Transverse colon (tissue), 4 donors: ENCODE measurements around the gene ASXL1. TPM values are rescaled to one million over a fixed set of nuclear protein-coding genes. Genes with fewer than 3 reads are reported as not detected.
"Not testable (repeated sequence)": the region's sequence is repeated elsewhere in the genome, so short reads cannot be mapped to it uniquely, and the experiment has no call there.

Experiments
- DNase-seq: peaks from one replicate; pipeline ENCODE4 v3.0.0-alpha.2; 2019
- H3K27ac ChIP-seq, 4 donors: fragments of 200-600 bp; sonication (generic); 2 replicates each; pipeline ENCODE4 v1.5.1; 2016 to 2018; ENCODE audit warnings: inconsistent platforms in 4 of 4
- H3K27me3 ChIP-seq: fragments of 200-600 bp; sonication (generic); 2 replicates; pipeline ENCODE4 v1.5.1; 2017; ENCODE audit warnings: inconsistent platforms
- H3K36me3 ChIP-seq, 4 donors: fragments of 200-600 bp; sonication (generic); 2 replicates each; pipeline ENCODE4 v1.5.1; 2017 to 2019; ENCODE audit warnings: inconsistent platforms in 4 of 4
- H3K4me1 ChIP-seq, 4 donors: fragments of 200-600 bp; sonication (generic); 2 replicates each; pipeline ENCODE4 v1.5.1; 2017 to 2020; ENCODE audit warnings: inconsistent platforms in 4 of 4
- H3K4me3 ChIP-seq, 4 donors: fragments of 200-600 bp; sonication (generic); 1 replicate in 1 of 4; 2 replicates in 3 of 4; pipeline versions ENCODE4 v1.5.1 to v1.6.1; 2017 to 2019; ENCODE audit warnings: inconsistent platforms in 4 of 4
- H3K9me3 ChIP-seq, 2 donors: fragments of 200-600 bp; sonication (generic); 2 replicates each; pipeline ENCODE4 v1.5.1; 2017 to 2019; ENCODE audit warnings: inconsistent platforms in 2 of 2
- EP300 ChIP-seq: sonication (generic); formaldehyde crosslinking; IDR thresholded peaks from one replicate; pipeline ENCODE4 v1.6.1; 2017; ENCODE audit warnings: antibody characterized with exemption, low read depth
- POLR2A ChIP-seq: fragments of 450-650 bp; IDR thresholded peaks from one replicate; pipeline ENCODE4 v1.6.1; 2016; ENCODE audit warnings: antibody characterized with exemption, mild to moderate bottlenecking, moderate library complexity
- POLR2AphosphoS5 ChIP-seq, 3 donors: sonication (generic); formaldehyde crosslinking; IDR thresholded peaks; one replicate each; pipeline ENCODE4 v1.6.1; 2016; ENCODE audit warnings: antibody characterized with exemption in 3 of 3
- WGBS, 2 donors: methylation state at CpG; one replicate each; pipeline ENCODE4 v1.1.5; 2018; ENCODE audit warnings: low coverage in 1 of 2; 5-methylcytosine and 5-hydroxymethylcytosine counted together
- in situ Hi-C, 4 donors: fragments of 200-750 bp; cut with MboI; loops; one replicate each; pipeline versions ENCODE4 v1.15.0 to v1.15.1; 2017; ENCODE audit warnings: low sequenced_read_pairs in 3 of 4, low pct_ligation_motif_present in 1 of 4, low pct_unique_long_range_greater_than_20kb in 1 of 4
- intact Hi-C: fragments of 100-400 bp; cut with DNase I; formaldehyde crosslinking; loops from one replicate; pipeline ENCODE4 v1.15.1; 2023; ENCODE audit warnings: low total_unique reads
- total RNA-seq, 4 donors: library from RNA; depleted of rRNA; stranded (reverse); fragments of >200 nt; gene quantifications; one replicate each; pipeline ENCODE4 v1.1.0, GENCODE V29; 2016
- TF ChIP-seq, protein P1 (sequence below), 5 experiments: fragments of 200-600 bp in 3 of 5; fragments of 450-650 bp in 2 of 5; sonication (generic) in 3 of 5; IDR thresholded peaks; 1 replicate in 2 of 5; 2 replicates in 3 of 5; pipeline ENCODE4 v1.5.1; 2016 to 2017; ENCODE audit warnings: antibody characterized with exemption in 5 of 5, inconsistent platforms in 3 of 5, mild to moderate bottlenecking in 2 of 5, moderate library complexity in 1 of 5

ASXL1 gene
- total RNA-seq, 4 donors from 2014 or later: 39.6 to 293 (median 92.8) TPM

DNA sequence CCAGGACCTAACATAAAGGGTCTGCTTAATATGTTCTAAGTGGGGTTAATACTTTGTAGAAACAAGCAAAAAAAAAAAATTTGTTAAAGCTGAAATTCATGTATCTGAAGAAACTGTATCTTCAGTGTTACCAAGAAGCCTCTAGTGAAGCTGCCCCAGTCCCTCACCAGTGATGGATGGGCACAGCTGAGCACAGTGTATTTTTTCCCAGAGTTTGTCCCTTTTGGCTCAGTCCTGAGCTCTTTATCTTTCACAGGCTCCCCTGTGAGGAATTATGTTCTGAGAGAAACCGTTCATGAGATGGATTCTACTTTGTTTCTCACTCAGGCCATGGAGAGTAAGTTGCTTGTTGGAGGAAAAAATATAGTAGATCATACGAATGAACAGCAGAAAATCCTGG is 42.2 kb upstream of the ASXL1 start:
- Histone ChIP-seq H3K4me1 (no peaks in the 10 kb centered on the region), H3K27ac (no peak overlapping the region), H3K9me3 (no peaks in the 10 kb centered on the region), H3K27me3 (no peaks in the 10 kb centered on the region), H3K4me3 (no peak overlapping the region), H3K36me3 (peaks cover 0 to 15% (median 6%) of the 10 kb centered on the region in 4 donors)
- intact Hi-C loops: no loop called here
- DNase-seq: no peak
- in situ Hi-C loops: no loop called here
- 82 to 84% methylated on average over 2 of the region's 2 CpGs for WGBS, 2 donors
- no peak for TF ChIP-seq POLR2A
- TF ChIP-seq EP300: no peak
- TF ChIP-seq POLR2AphosphoS5 (IDR thresholded peaks at IDR 0.05): no peak

- Histone ChIP-seq H3K4me3 (no peak overlapping the region), H3K27ac (no peak overlapping the region), H3K27me3 (no peaks in the 10 kb centered on the region), H3K9me3 (no peaks in the 10 kb centered on the region), H3K36me3 (peaks cover 0 to 15% (median 6%) of the 10 kb centered on the region in 4 donors), H3K4me1 (no peaks in the 10 kb centered on the region)
- DNase-seq: no peak
- in situ Hi-C loops: no loop called here
- WGBS, 2 donors: 94% methylated on average over 7 of the region's 7 CpGs; no CpG with 5 or more reads in 1 of the 2 donors
- intact Hi-C loops: no loop called here
- TF ChIP-seq POLR2A: no peak
- TF ChIP-seq, protein P1, sequence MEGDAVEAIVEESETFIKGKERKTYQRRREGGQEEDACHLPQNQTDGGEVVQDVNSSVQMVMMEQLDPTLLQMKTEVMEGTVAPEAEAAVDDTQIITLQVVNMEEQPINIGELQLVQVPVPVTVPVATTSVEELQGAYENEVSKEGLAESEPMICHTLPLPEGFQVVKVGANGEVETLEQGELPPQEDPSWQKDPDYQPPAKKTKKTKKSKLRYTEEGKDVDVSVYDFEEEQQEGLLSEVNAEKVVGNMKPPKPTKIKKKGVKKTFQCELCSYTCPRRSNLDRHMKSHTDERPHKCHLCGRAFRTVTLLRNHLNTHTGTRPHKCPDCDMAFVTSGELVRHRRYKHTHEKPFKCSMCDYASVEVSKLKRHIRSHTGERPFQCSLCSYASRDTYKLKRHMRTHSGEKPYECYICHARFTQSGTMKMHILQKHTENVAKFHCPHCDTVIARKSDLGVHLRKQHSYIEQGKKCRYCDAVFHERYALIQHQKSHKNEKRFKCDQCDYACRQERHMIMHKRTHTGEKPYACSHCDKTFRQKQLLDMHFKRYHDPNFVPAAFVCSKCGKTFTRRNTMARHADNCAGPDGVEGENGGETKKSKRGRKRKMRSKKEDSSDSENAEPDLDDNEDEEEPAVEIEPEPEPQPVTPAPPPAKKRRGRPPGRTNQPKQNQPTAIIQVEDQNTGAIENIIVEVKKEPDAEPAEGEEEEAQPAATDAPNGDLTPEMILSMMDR (IDR thresholded peaks at IDR 0.05): no peak
- no peak for TF ChIP-seq POLR2AphosphoS5 (IDR thresholded peaks at IDR 0.05)
- no peak for TF ChIP-seq EP300
Measured at GRCh38 chr20:32316667-32317066, 41.5 kb upstream of the ASXL1 start.

GRCh38 chr20:32319100-32319499 is 39.0 kb upstream of the ASXL1 start:
- in situ Hi-C loops: no loop called here
- DNase-seq: no peak
- Histone ChIP-seq H3K27ac (no peak overlapping the region), H3K9me3 (no peaks in the 10 kb centered on the region), H3K27me3 (no peaks in the 10 kb centered on the region), H3K36me3 (peaks cover 0 to 15% (median 6%) of the 10 kb centered on the region in 4 donors), H3K4me1 (no peaks in the 10 kb centered on the region), H3K4me3 (no peak overlapping the region)
- TF ChIP-seq POLR2AphosphoS5 (IDR thresholded peaks at IDR 0.05): no peak
- no peak for TF ChIP-seq POLR2A
- TF ChIP-seq EP300: no peak
- TF ChIP-seq, protein P1 (IDR thresholded peaks at IDR 0.05): no peak
- 77 to 88% methylated on average over 3 to 6 of the region's 6 CpGs for WGBS, 2 donors
- intact Hi-C loops: no loop called here

GRCh38 chr20:32320305-32320704 is 37.8 kb upstream of the ASXL1 start:
- H3K9me3 ChIP-seq: no peaks in the 10 kb centered on the region
- no peak overlapping the region for H3K4me3 ChIP-seq
- intact Hi-C loops (no loop called here), in situ Hi-C loops (no loop called here)
- no peaks in the 10 kb centered on the region for H3K4me1 ChIP-seq
- no peaks in the 10 kb centered on the region for H3K27me3 ChIP-seq
- TF ChIP-seq EP300 (no peak), POLR2AphosphoS5 (IDR thresholded peaks at IDR 0.05) (no peak), POLR2A (no peak)
- TF ChIP-seq, protein P1 (IDR thresholded peaks at IDR 0.05): no peak
- peaks cover 0 to 15% (median 6%) of the 10 kb centered on the region in 4 donors for H3K36me3 ChIP-seq
- H3K27ac ChIP-seq: no peak overlapping the region
- no peak for DNase-seq
- WGBS, 2 donors: 71 to 88% methylated on average over 1 of the region's 1 CpG

- in situ Hi-C loops (no loop called here), intact Hi-C loops (no loop called here)
- Histone ChIP-seq H3K36me3 (peaks cover 0 to 12% (median 5%) of the 10 kb centered on the region in 4 donors), H3K9me3 (no peaks in the 10 kb centered on the region), H3K27me3 (no peaks in the 10 kb centered on the region), H3K4me3 (no peak overlapping the region), H3K27ac (no peak overlapping the region), H3K4me1 (peaks cover 0 to 8% (median 7%) of the 10 kb centered on the region in 4 donors)
- TF ChIP-seq, protein P1 (IDR thresholded peaks at IDR 0.05): no peak
- no peak for TF ChIP-seq POLR2AphosphoS5 (IDR thresholded peaks at IDR 0.05)
- no peak for TF ChIP-seq EP300
- no peak for TF ChIP-seq POLR2A
- no peak for DNase-seq
- WGBS, 2 donors: 77 to 94% methylated on average over 1 of the region's 1 CpG
Measured at GRCh38 chr20:32321390-32321789, 36.7 kb upstream of the ASXL1 start.

- H3K27me3 ChIP-seq, H3K27ac ChIP-seq, intact Hi-C loops, H3K9me3 ChIP-seq, H3K4me3 ChIP-seq, H3K4me1 ChIP-seq, in situ Hi-C loops, DNase-seq: not testable (repeated sequence)
- 92 to 97% methylated on average over 6 to 12 of the region's 12 CpGs for WGBS, 2 donors
- peaks cover 0 to 14% (median 2%) of the 10 kb centered on the region in 4 donors for H3K36me3 ChIP-seq
Measured at GRCh38 chr20:32322260-32322659, 35.9 kb upstream of the ASXL1 start.

DNA sequence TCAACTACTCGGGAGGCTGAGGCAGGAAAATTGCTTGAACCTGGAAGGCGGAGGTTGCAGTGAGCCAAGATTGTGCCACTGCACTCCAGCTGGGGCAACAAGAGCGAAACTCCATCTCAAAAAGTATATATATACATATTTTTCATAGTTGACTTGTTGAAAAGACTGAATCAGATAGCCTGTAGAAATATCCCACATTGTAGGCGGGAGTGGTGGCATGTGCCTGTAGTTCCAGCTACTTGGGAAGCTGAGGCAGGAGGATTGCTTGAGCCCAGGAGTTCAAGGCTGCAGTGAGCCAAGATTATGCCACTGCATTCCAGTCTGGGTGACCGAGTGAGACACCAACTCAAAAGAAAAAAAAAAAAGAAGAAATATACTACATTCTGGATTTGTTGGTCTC is 34.4 kb upstream of the ASXL1 start:
- H3K9me3 ChIP-seq, H3K36me3 ChIP-seq, H3K27me3 ChIP-seq, in situ Hi-C loops, DNase-seq, H3K27ac ChIP-seq, H3K4me1 ChIP-seq, H3K4me3 ChIP-seq, intact Hi-C loops: not testable (repeated sequence)
- 95 to 100% methylated on average over 2 to 5 of the region's 5 CpGs for WGBS, 2 donors
